ENCODE results near the gene AOAH.
"Not testable (repeated sequence)": the region's sequence is repeated elsewhere in the genome, so short reads cannot be mapped to it uniquely, and the experiment has no call there.

The AOAH gene

DNA sequence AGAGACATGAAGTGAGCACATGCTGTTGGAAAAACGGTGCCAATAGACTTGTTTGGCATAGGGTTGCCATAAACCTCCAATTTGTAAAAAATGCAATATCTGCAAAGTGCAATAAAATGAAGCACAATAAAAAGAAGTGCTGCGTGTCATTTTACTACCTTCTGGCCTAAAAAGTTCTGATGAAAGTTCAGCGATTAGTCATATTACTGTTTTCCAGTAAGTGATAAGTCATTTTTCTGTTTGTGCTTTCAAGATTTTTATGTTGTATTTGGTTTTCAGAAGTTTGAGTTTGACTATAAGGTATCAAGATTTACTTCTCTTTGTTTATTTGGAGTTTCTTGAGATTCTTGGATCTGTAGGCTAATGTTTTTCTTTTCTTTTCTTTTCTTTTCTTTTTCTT lies 16.8 kb downstream of the AOAH start:
- no peak for DNase-seq (ENCODE audit: low read depth, low spot score)
- no peak overlapping the region for H3K27ac ChIP-seq

DNA sequence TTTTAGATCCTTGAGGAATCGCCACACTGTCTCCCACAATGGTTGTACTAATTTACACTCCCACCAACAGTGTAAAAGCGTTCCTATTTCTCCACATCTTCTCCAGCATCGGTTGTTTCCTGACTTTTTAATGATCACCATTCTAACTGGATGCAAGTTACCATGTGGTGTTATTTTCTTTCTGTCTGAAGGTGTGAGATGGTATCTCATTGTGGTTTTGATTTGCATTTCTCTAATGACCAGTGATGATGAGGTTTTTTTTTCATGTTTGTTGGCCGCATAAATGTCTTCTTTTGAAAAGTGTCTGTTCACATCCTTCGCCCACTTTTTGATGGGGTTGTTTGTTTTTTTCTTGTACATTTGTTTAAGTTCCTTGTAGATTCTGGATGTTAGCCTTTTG lies 20.4 kb downstream of the AOAH start:
- H3K27ac ChIP-seq; DNase-seq (ENCODE audit: low read depth, low spot score): not testable (repeated sequence)

DNA sequence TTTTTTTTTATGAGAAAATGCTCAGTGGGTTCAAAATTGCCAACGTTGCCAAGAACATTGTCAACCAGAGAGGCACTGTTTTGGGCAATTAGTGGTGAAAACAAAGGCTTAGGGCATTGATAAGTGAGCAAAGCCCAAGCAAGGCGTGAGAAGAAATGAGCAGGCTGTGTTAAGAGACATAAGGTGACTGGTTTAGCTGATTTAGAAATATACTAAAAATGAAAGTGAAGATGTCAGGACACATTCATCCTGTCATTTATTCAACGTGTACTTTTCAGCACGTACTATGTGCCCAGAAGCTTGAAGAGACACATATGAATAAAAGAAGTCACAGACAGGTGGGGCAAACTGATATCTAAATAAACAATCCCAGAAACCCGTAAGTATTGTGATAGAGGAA lies 31.8 kb downstream of the AOAH start:
- H3K27ac ChIP-seq, result no peak overlapping the region
- no peak for DNase-seq (ENCODE audit: low read depth, low spot score)

DNA sequence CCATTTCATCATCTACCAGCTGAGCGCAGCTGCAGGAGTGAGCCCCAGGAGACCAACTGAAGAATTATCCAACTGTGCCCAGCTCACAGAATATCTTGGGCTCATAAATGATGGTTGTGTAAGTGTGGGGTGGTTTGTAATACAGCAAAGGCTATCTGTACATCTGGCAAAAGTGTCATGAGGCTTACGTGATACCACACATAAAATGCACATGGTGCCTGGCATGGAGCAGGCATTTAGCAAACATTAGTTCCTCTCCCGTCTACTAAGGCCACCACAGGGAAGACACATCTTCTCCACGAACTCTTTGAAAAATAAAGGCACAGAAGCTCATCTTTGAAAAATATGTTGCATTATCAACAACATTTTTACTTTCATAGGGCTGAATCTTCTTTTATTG lies 32.3 kb downstream of the AOAH start:
- no peak for DNase-seq (ENCODE audit: low read depth, low spot score)
- no peak overlapping the region for H3K27ac ChIP-seq

DNA sequence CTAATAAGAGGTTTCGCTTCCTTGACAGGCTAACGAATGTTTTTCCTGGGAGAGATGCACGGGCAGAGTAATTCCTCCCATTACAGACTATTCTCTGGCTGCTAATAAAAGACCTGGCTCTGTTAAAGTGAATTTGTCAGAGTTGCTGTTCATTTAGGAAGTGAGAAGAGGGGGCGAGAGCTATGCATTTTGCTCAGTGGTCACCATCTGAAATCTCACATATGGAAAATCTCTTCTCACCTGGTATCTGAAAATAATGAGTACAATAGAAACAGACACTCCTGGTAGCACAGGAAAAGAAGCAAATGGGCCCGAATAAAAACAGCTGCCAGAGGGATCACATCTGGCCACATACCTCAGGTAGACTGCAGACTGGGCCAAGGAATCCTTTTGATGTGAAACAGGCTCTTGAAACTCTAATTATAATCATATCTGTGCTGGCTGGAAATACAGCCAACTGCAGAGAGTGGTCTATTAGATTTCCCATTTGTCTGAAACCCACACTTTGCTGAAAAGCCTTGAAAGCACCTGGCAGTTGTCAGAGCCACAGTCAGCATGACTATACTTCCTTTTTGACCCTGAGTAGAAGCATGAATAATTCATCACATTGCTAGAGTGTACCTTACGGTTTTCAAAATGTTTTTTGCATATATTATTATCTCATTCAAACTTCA lies 33.6 kb downstream of the AOAH start:
- H3K27ac ChIP-seq, result no peak overlapping the region
- no peak for DNase-seq (ENCODE audit: low read depth, low spot score)

DNA sequence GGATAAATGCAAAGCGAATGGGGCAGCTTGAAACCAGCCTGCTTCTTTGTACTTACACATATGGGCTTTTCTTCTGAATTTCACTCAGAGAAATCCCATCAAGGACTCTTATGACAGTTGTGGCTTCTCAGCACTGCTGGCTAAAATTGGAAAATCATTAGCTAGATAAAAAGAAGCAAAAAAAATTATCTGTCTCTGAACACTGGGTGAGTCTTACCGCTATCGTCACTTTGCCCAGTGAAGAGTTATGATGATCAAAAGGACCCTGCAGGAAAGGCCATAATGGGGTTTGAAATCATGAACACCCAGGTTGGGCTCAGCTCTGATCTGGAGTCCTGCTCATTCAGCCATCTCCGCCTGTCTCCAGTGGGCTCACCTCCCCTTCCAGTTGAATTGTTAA lies 34.3 kb downstream of the AOAH start:
- no peak for DNase-seq (ENCODE audit: low read depth, low spot score)
- H3K27ac ChIP-seq, result no peak overlapping the region

DNA sequence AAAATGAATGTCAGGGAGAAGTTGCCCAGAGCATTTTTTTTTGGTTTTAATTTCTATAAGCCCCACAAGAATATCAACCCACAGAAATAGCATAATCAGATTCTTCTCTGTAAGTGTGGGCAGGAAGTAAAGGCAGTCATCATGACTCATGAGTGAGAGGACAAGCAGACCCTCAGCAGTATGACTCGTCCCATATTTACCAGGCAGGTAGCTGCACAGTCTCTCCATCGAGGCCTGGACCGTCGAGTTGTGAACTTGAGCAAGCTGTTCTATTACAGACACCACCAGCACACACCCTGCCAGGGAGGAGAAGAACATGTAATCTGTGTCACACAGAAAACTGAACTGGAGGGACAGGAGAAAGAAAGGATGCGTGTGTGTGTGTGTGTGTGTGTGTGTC lies 37.8 kb downstream of the AOAH start:
- peak overlapping the region; percentile 61 for H3K27ac ChIP-seq
- peak; percentile 59 for DNase-seq (ENCODE audit: low read depth, low spot score)

DNA sequence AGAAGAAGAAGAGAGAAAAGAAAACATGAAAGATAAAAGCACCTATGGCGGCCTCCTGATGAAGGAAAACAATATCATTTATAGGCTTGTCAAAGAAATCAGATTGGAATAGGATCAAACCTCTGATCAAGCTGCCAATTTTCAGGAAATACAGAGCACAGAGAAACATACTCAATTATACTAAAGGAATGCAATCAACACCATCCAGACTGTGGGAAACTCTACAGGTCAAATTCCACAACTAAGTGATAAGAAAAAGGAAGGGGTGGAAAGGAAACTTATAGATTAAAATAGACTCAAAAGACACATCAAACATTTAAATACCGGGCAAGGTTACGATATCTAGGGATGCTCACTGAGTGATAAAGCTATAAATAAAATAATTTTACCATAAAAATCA lies 39.3 kb downstream of the AOAH start:
- no peak for DNase-seq (ENCODE audit: low read depth, low spot score)
- no peak overlapping the region for H3K27ac ChIP-seq

DNA sequence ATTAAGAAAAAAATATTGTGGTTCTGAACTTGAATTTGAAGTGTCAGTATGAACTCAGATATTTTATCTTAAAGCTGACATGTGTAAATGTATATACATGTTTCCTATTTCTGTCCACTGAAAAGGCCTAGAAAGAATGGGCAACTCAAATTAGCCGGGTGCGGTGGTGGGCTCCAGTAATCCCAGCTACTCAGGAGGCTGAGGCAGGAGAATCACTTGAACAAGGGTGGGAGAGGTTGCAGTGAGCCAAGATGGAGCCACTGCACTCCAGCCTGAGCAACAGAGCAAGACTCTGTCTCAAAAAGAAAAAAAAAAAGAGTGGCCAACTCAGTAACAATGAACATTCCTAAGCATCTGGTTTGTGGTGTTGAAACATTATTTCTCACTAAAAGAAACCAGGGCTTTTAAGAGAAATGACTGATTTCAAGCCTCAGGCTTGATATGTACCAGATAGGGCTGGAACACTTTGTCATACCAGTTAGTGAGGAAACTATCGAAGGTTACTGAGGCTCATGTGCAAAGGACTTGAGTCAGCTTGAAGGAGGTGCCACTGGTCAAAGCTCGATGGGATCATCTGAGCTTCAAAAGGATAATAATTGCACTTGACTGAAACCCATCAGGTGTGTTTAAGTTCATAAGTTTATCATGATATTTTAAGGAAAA lies 40.5 kb downstream of the AOAH start:
- DNase-seq (ENCODE audit: low read depth, low spot score), result peak; percentile 59
- peak overlapping the region; percentile 71 for H3K27ac ChIP-seq

DNA sequence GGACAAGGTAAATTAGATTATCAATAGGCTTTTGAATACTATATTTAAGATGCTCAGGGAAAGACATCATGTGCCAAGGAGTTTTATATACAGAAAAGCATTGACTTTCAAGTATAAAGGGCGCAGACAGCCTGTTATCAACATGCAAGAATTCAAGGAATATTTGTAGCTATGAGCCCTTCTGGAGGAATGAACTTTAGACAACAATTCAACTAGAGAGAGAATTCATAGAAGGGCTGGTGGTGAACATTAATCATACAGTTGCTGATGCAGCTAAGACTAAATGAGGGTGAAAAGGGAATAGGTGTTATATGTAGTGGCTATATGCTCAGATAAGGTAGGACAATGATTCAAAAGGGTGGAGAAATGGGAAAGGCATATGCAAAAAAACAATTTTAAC lies 41.2 kb downstream of the AOAH start:
- no peak for DNase-seq (ENCODE audit: low read depth, low spot score)
- H3K27ac ChIP-seq, result peak overlapping the region; percentile 71

DNA sequence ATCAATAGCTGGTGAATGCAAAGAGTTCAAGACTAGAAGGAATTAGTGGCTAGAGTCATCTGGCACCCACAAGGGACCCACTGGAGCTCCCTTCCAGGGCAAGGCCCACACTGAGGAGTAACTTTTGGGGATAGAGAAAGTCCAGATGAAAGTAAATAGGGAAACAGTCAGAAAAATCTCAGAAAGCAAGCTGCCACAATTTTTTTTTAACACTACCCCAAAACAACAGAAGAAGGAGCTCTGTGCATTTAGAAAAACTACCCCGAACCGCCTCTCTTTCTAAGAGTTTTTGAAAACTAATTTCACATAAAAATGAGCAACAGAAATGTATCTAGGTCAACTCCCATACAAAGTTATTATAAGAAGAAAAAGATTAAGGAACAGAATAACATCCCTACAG lies 42.2 kb downstream of the AOAH start:
- H3K27ac ChIP-seq, result no peak overlapping the region
- no peak for DNase-seq (ENCODE audit: low read depth, low spot score)

DNA sequence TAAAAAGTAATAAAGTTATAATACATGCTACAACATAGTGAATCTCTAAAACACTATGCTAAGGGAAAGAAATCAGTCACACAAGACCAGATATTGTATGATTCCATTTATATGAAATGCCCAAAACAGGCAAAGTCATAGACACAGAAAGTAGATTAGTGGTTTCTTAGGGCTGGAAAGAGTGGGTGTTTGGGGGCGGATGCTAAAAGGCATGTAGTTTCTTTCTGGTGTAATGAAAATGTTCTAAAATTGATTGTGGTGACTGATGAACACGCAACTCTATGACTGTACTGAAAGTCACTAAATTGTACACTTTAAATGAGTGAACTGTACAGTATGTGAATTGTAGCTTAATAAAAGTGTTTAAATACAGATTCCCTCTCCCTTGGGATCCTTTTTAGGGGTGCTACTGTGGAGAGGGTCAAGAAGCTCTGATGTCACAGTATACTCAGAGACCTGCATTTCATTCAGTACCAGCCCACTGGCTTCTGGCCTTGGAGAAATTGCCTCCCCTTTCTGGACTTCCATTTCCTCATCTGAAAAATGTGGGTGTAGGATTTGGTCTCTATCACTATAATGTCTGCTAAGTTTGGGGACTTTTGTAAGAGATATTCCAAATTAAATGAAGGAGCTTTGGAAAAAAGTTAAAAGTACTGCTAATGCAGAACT lies 46.4 kb downstream of the AOAH start:
- H3K27ac ChIP-seq, result no peak overlapping the region
- DNase-seq (ENCODE audit: low read depth, low spot score), result no peak

DNA sequence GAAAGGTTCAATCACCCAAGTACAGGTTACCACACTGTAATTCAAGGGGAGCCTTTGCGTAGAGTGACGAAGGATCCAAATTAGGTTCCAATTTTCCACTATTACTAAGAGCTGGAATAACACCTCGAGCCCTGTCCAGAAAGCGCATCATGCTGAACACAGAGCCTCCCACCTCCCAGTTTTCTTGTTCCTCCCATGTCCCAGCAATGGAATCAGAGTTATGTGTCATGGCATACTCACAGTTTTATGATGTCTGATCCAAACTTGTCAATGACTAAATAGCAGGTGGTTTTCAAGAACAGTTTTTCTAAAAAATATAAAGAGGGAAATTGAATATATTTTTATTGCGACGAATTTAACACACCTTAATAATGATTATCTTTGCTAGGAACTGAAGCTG lies 50.6 kb downstream of the AOAH start:
- no peak overlapping the region for H3K27ac ChIP-seq
- no peak for DNase-seq (ENCODE audit: low read depth, low spot score)

DNA sequence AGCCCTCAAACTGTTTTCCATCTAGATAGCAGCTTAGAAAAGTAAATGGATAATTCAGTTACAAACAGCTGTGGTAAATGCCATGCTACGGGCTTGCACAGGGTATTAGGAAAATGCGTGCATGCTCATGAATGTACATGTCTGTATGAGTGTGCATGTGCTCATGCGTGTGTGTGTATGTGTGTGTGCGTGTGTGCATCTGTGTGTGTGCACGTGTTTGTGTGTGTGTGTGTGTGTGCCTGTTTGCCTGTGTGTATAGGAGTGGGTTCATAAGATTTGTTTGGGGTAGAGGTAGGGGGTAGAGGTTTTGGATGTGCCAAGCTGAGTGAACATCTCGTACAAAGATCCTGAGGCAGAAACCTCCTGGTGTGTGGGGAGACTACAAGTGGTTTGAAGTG lies 52.9 kb downstream of the AOAH start:
- no peak overlapping the region for H3K27ac ChIP-seq
- DNase-seq (ENCODE audit: low read depth, low spot score), result no peak

DNA sequence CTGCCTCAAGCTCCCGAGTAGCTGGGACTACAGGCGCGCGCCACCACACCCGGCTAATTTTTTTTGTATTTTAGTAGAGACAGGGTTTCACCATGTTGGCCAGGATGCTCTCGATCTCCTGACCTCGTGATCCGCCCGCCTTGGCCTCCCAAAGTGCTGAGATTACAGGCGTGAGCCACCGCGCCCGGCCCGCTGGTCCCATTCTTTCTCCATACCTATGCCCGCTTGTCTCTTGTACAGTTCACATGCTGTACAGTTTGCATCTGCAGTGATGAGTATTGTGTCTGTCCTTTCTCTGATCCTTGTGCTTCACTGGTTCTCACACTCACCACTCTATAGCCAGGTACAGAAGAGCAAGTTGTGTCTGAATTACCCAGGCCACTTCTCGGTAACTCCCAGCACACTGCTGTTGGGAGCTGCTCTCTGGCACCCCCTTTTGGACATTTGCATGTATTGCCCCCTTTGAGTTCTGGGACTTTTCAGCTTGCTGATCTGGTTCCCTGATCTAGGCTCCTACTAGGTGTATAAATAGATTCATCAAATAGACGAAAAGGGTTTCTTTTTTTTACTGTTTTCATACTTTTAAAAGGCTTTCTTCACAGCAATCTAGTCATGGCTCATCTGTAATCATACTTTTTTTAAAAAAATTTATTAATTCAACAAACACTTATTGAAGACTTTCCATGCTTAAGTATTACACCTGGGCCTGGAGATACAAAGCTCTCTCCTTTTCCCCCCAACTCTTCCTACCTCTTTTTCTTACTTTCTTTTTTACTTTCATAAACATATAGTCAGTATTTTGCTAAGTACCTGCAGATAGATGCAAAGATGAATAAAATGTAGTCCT lies 53.5 kb downstream of the AOAH start:
- no peak overlapping the region for H3K27ac ChIP-seq
- DNase-seq (ENCODE audit: low read depth, low spot score), result no peak

DNA sequence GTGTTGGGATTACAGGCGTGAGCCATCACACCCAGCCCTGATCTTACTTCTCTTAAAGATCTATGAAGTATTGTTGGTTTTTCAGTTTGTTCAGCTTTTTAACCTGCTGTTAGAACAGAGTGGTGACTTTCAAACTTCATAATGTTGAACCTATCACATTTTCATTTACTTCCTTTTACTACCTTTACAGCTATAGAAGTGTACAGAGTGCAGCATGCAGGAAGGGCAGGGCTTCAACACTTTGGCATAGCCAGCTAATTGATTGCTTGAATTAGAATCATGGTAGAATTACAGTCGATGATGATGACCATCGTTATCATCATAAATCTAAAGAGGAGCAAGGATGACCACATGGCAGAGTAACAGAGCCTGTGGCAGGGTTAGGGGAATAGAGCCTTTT lies 55.5 kb downstream of the AOAH start:
- no peak for DNase-seq (ENCODE audit: low read depth, low spot score)
- no peak overlapping the region for H3K27ac ChIP-seq

DNA sequence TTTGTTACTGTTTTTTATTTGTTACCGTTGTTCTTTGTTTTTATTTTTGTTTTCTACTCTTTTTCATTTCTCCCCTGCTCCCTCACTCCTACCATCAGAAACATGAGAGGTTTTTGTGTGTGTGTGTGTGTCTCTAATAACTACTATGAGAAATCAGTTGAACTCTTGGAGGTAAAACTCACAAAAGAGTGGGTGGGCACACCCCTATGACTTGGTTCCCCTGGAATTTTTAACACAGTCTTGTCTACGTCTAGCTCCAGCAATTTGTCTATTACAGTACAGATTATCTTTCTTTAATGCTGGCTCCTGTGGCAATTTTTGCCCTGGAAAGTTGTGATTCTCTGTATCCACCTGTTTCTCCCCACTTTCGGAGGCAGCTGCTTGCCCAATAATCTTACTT lies 56.2 kb downstream of the AOAH start:
- H3K27ac ChIP-seq, result peak overlapping the region; percentile 8
- no peak for DNase-seq (ENCODE audit: low read depth, low spot score)

DNA sequence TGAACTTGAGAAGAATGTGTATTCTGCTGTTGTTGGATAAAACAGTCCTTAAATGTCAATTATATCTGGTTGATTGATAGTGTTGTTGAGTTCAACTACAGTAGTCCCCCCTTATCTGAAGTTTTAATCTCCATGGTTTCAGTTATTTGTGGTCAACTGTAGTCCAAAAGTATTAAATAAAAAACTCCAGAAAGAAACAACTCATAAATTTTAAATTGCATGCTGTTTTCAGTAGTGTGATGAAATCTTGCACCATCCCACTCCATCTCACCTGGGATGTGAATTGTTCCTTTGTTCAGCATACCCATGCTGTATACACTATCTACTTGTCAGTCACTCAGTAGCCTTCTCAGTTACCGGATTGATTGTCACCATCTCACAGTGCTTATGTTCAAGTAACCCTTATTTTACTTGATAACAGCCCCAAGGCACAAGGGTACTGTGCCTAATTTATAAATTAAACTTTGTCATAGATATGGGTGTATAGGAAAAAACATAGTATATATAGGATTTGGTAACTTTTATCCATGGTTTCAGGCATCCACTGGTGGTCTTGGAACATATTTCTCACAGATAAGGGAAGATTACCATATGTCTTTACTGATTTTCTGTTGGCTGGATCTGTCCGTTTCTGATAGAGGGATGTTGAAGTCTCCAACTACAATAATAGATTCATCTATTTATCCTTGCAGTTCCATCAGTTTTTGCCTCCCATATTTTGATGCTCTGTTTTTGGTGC lies 57.1 kb downstream of the AOAH start:
- H3K27ac ChIP-seq, result peak overlapping the region; percentile 1
- no peak for DNase-seq (ENCODE audit: low read depth, low spot score)

DNA sequence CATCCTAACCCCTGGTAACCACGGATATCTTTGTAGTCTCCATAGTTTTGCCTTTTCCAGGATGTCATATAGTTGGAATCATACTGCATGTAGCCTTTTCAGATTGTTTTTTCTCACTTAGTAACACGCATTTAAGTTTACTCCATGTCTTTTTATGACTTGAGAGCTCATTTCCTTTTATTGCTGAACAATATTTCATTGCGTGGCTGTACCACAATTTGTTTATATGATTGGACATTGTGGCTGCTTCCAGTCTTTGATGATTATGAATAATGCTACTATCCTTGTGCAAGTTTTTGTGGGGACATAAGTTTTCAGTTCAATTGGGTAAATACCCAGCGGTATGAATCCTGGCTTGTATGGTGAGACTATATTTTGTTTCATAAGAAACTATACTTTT lies 60.8 kb downstream of the AOAH start:
- H3K27ac ChIP-seq, result no peak overlapping the region

DNA sequence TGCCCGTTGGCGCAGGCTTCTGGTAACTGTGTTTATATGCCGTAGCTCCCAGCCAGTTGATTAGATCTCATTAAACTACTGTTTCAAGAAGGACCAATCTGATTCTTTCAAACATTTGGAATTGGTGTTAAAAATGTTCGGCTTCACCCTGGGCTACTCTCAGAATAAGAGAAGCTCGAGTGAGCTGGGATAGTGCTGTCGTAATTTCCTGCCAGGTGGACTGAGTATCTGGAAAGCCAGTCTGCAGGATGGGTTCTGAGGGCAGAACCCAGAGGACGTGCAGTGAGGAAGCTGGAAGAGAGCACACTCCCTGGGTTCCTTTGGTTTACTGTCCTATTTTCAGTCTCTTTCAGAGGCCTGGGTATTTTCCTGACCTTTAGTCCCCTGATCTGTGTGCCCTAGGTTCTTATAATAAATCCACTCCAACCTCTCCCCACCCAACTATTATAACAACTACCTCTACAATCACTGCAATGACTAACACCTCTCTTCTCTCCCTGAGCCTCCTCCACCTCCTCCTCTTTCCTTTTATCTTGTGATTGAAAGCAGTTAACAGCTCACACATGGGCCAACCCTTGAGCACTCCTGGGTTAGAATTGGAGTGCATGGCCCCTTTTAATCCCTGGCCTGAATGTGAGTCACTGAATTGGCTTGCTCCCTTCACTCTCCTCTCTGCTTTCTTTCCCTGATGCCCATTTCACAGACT lies 63.0 kb downstream of the AOAH start:
- H3K27ac ChIP-seq, result no peak overlapping the region
- no peak for DNase-seq (ENCODE audit: low read depth, low spot score)

More for the DNA sequence above, 60.8 kb downstream of the AOAH start:
- no peak for DNase-seq (ENCODE audit: low read depth, low spot score)

All from epithelial cell of prostate (primary cell).